D721Med (cell line): Measurements from ENCODE around the gene ZIC4.

Experiments used
- DNase-seq: peaks from one replicate; pipeline ENCODE4 v3.0.0; 2011; ENCODE audit warnings: low spot score; ENCODE audit not compliant: insufficient read length
- FAIRE-seq: peaks from 2 replicates; lab custom pipeline; 2011; peaks lifted over from hg19 to GRCh38; lab: Jason Lieb, UNC
- CTCF ChIP-seq: IDR thresholded peaks from 2 replicates; pipeline ENCODE4 v1.5.1; 2012; ENCODE audit warnings: mild to moderate bottlenecking, control low read depth; ENCODE audit not compliant: insufficient read depth; ENCODE audit errors: missing control alignments

ZIC4 gene

GRCh38 chr3:147356145-147356908 is 50.0 kb downstream of the ZIC4 start:
- no peak for FAIRE-seq
- DNase-seq = no peak
- TF ChIP-seq CTCF = no peak

- DNase-seq = no peak
- no peak for TF ChIP-seq CTCF
- FAIRE-seq = no peak
These were observed 50.6 kb downstream of the ZIC4 start for GRCh38 chr3:147355753-147356090.

- DNase-seq (no peak), FAIRE-seq (no peak)
- TF ChIP-seq CTCF = no peak
These were observed 51.1 kb downstream of the ZIC4 start for GRCh38 chr3:147355084-147355752.

- DNase-seq = no peak
- no peak for FAIRE-seq
- TF ChIP-seq CTCF = no peak
These were observed 51.7 kb downstream of the ZIC4 start for GRCh38 chr3:147354623-147355022.

- FAIRE-seq (no peak), DNase-seq (no peak)
- TF ChIP-seq CTCF = no peak
These were observed 55.0 kb downstream of the ZIC4 start for GRCh38 chr3:147351301-147351700.

- FAIRE-seq (no peak), DNase-seq (no peak)
- no peak for TF ChIP-seq CTCF
These were observed 57.4 kb downstream of the ZIC4 start for GRCh38 chr3:147348976-147349375.

GRCh38 chr3:147343926-147344325 is 62.4 kb downstream of the ZIC4 start:
- no peak for FAIRE-seq
- DNase-seq = no peak
- no peak for TF ChIP-seq CTCF
